HepG2 (cell line): Measurements from ENCODE around the gene HSPA4L. TPM values are rescaled to one million over a fixed set of nuclear protein-coding genes. Genes with fewer than 3 reads are reported as not detected.

Experiments
- ATAC-seq: fragments of 200-7000 bp; cut with Tn5 transposase; 3 replicates; pipeline ENCODE4 v1.9.1; 2020; ENCODE audit warnings: mild to moderate bottlenecking, moderate library complexity
- BruUV-seq: library from RNA; stranded (reverse); fragments of 400-500 nt; replicated peaks from 2 replicates; lab custom pipeline; 2021; lab: Mats Ljungman, UMichigan
- CTCF ChIA-PET: fragments of 300-600 bp; formaldehyde crosslinking; extraction: SDS; loops from one replicate; lab custom pipeline; 2021; ENCODE audit warnings: low total read pairs, inconsistent platforms, low intra/inter-chr PET ratio; lab: Yijun Ruan, JAX
- POLR2A ChIA-PET: fragments of 350-600 bp; sonication (Branson Sonifier 250); formaldehyde crosslinking; loops from one replicate; lab custom pipeline; 2020; ENCODE audit warnings: antibody characterized with exemption, inconsistent platforms; lab: Yijun Ruan, JAX
- DNase-seq: peaks from one replicate; pipeline ENCODE4 v3.0.0-alpha.2; 2015; ENCODE audit warnings: low spot score
- FAIRE-seq: peaks from 3 replicates; lab custom pipeline; 2011; peaks lifted over from hg19 to GRCh38; lab: Jason Lieb, UNC
- H2AFZ ChIP-seq: one replicate; pipeline ENCODE4 v1.6.1; 2011; ENCODE audit warnings: low read length, inconsistent platforms
- H3K27ac ChIP-seq: fragments of 300-600 bp; 3 replicates; pipeline ENCODE4 v1.8.0; 2011; ENCODE audit warnings: mixed run types, mild to moderate bottlenecking, mixed read lengths, low read length, inconsistent platforms; ENCODE audit not compliant: insufficient read depth; ENCODE audit errors: extremely low read length
- H3K27me3 ChIP-seq, 2 experiments: fragments of 200-600 bp in 1 of 2; 2 replicates in 1 of 2; 3 replicates in 1 of 2; pipeline versions ENCODE4 v1.6.0 to v1.8.0; 2011; ENCODE audit warnings: low read length in 2 of 2, mild to moderate bottlenecking in 2 of 2, moderate library complexity in 2 of 2, inconsistent platforms in 1 of 2; ENCODE audit not compliant: insufficient read depth in 2 of 2, control insufficient read depth in 1 of 2
- H3K36me3 ChIP-seq, 2 experiments: fragments of 200-600 bp in 1 of 2; replicated peaks in 1 of 2; 2 replicates in 1 of 2; 3 replicates in 1 of 2; pipeline versions ENCODE4 v1.5.1 to v1.8.0; 2011; ENCODE audit warnings: low read length in 2 of 2, inconsistent platforms in 1 of 2; ENCODE audit not compliant: insufficient read depth in 2 of 2, control insufficient read depth in 1 of 2
- H3K4me1 ChIP-seq: 2 replicates; pipeline ENCODE4 v1.5.1; 2012; ENCODE audit warnings: low read length, inconsistent platforms; ENCODE audit not compliant: insufficient read depth
- H3K4me2 ChIP-seq: 2 replicates; pipeline ENCODE4 v1.6.0; 2011; ENCODE audit warnings: low read depth, low read length, inconsistent platforms
- H3K4me3 ChIP-seq, 3 experiments: fragments of 200-600 bp in 1 of 3; sonication (generic), shearing (Covaris generic) in 1 of 3; replicated peaks in 1 of 3; 2 replicates each; pipeline ENCODE4 v1.5.1; 2011 to 2016; ENCODE audit warnings: low read length in 3 of 3, inconsistent platforms in 2 of 3, low read depth in 2 of 3, mild to moderate bottlenecking in 2 of 3, control low read depth in 1 of 3, mixed read lengths in 1 of 3; ENCODE audit not compliant: insufficient read depth in 1 of 3
- H3K79me2 ChIP-seq: one replicate; pipeline ENCODE4 v1.6.1; 2011; ENCODE audit warnings: low read length, inconsistent platforms; ENCODE audit not compliant: insufficient read depth
- H3K9ac ChIP-seq: 2 replicates; pipeline ENCODE4 v1.6.0; 2011; ENCODE audit warnings: mild to moderate bottlenecking, low read depth, low read length, inconsistent platforms; ENCODE audit not compliant: insufficient read depth
- H3K9me3 ChIP-seq: 2 replicates; pipeline ENCODE4 v1.5.1; 2012; ENCODE audit warnings: mild to moderate bottlenecking, low read length
- H4K20me1 ChIP-seq: 2 replicates; pipeline ENCODE4 v1.6.0; 2011; ENCODE audit warnings: inconsistent platforms, mild to moderate bottlenecking, low read length, moderate library complexity; ENCODE audit not compliant: insufficient read depth
- CEBPG ChIP-seq: IDR thresholded peaks from 2 replicates; pipeline ENCODE4 v1.6.1; 2016
- GMEB1 ChIP-seq: sonication (generic); formaldehyde crosslinking; IDR thresholded peaks from 2 replicates; pipeline ENCODE4 v1.5.1; 2020; ENCODE audit warnings: missing genetic modification reagents, mild to moderate bottlenecking, borderline replicate concordance
- IRX3 ChIP-seq: sonication (generic); formaldehyde crosslinking; IDR thresholded peaks from 2 replicates; pipeline ENCODE4 v1.8.1; 2023; ENCODE audit warnings: mild to moderate bottlenecking, low read depth, missing genetic modification reagents, borderline replicate concordance
- KMT2B ChIP-seq: IDR thresholded peaks from 2 replicates; pipeline ENCODE4 v1.6.1; 2016; ENCODE audit warnings: missing genetic modification reagents, missing compliant biosample characterization
- SALL2 ChIP-seq: sonication (generic); formaldehyde crosslinking; IDR thresholded peaks from 2 replicates; pipeline ENCODE4 v1.8.1; 2023; ENCODE audit warnings: mild to moderate bottlenecking, missing genetic modification reagents, inconsistent platforms
- SMC3 ChIP-seq: IDR thresholded peaks from 2 replicates; pipeline ENCODE4 v1.6.1; 2011; ENCODE audit warnings: low read length, improper control_type of control experiment
- SSRP1 ChIP-seq: IDR thresholded peaks from 2 replicates; pipeline ENCODE4 v1.6.1; 2016; ENCODE audit warnings: control low read depth
- THYN1 ChIP-seq: sonication (generic); formaldehyde crosslinking; IDR thresholded peaks from 2 replicates; pipeline ENCODE4 v1.8.1; 2023; ENCODE audit warnings: low read depth, mild to moderate bottlenecking, moderate library complexity, missing genetic modification reagents, borderline replicate concordance
- XBP1 ChIP-seq: sonication (generic); formaldehyde crosslinking; IDR thresholded peaks from 2 replicates; pipeline ENCODE4 v1.5.0; 2020; ENCODE audit warnings: missing genetic modification reagents
- ZNF142 ChIP-seq: sonication (generic); formaldehyde crosslinking; IDR thresholded peaks from 2 replicates; pipeline ENCODE4 v1.4.0; 2020; ENCODE audit warnings: missing genetic modification reagents
- ZNF264 ChIP-seq: sonication (generic); formaldehyde crosslinking; IDR thresholded peaks from 2 replicates; pipeline ENCODE4 v1.4.0; 2020; ENCODE audit warnings: missing genetic modification reagents
- ZNF275 ChIP-seq: sonication (generic); formaldehyde crosslinking; IDR thresholded peaks from 2 replicates; pipeline ENCODE4 v1.8.0; 2022; ENCODE audit warnings: missing genetic modification reagents, mild to moderate bottlenecking, inconsistent platforms, borderline replicate concordance
- ZNF598 ChIP-seq: sonication (generic); formaldehyde crosslinking; IDR thresholded peaks from 2 replicates; pipeline ENCODE4 v1.5.1; 2020; ENCODE audit warnings: mild to moderate bottlenecking, missing genetic modification reagents, borderline replicate concordance
- ZNF761 ChIP-seq: sonication (generic); formaldehyde crosslinking; conservative IDR thresholded peaks from 2 replicates; pipeline ENCODE4 v1.4.0; 2020; ENCODE audit warnings: mild to moderate bottlenecking, missing genetic modification reagents
- WGBS: methylation state at CpG from one replicate; pipeline ENCODE4 v1.1.6; 2017; ENCODE audit warnings: low lambda C conversion rate; 5-methylcytosine and 5-hydroxymethylcytosine counted together
- in situ Hi-C: cut with HindIII; loops from 2 replicates; pipeline ENCODE4 v1.10.0; 2017; ENCODE audit warnings: low pct_unique_long_range_greater_than_20kb; ENCODE audit not compliant: extremely low pct_ligation_motif_present
- intact Hi-C: fragments of 100-400 bp; cut with micrococcal nuclease; formaldehyde crosslinking; loops from one replicate; pipeline ENCODE4 v1.10.0; 2022; ENCODE audit not compliant: unreplicated experiment
- polyA plus RNA-seq, 8 experiments: library from polyadenylated mRNA; depleted of rRNA in 3 of 8; stranded (reverse) in 7 of 8; unstranded in 1 of 8; fragments of >200 nt; fragmentation: Illumina TruSeq in 4 of 8; extraction: Trizol in 4 of 8; gene quantifications; 2 replicates each; pipeline versions ENCODE4 v1.2.1 to v1.2.3, GENCODE V29; 2011 to 2016; ENCODE audit warnings: low read depth in 4 of 8, missing spikeins in 1 of 8, mixed read lengths in 1 of 8; ENCODE audit not compliant: insufficient read depth in 1 of 8
- total RNA-seq, 5 experiments: library from RNA; depleted of rRNA; stranded (reverse); fragments of >200 nt; fragmentation: Illumina TruSeq; extraction: Trizol; gene quantifications; 2 replicates each; pipeline ENCODE4 v1.2.3, GENCODE V29; 2016; ENCODE audit warnings: low read depth in 1 of 5

The HSPA4L gene
- total and polyA plus RNA-seq, 2 of the 13 experiments (the other 11 are each of a cell fraction or from before 2014, with no cell fraction given): 3.7 to 31.5 TPM

GRCh38 chr4:127783955-127784770 lies 2.0 kb downstream of the HSPA4L start (continued):
- TF ChIP-seq IRX3 (no peak), SALL2 (CRISPR knock-in tag) (no peak), GMEB1 (no peak), ZNF598 (CRISPR knock-in tag) (no peak), ZNF264 (CRISPR knock-in tag) (no peak), XBP1 (CRISPR knock-in tag) (no peak), KMT2B (CRISPR knock-in tag) (peak; percentile 60; the same call in 1 of the 2 replicates)

- Histone ChIP-seq H3K27me3 (no peaks in the 10 kb centered on the region), H3K79me2 (peaks cover 73% of the 10 kb centered on the region), H2AFZ (no peak overlapping the region), H3K4me1 (peaks cover 17% of the 10 kb centered on the region), H3K4me3 (no peak overlapping the region), H3K9ac (no peak overlapping the region), H3K9me3 (no peaks in the 10 kb centered on the region), H3K27ac (no peak overlapping the region), H3K4me2 (no peak overlapping the region), H4K20me1 (no peaks in the 10 kb centered on the region), H3K36me3 (no peaks in the 10 kb centered on the region)
- ATAC-seq (peak; percentile 97), FAIRE-seq (peak; percentile 59), DNase-seq (peak; percentile 40)
- CTCF ChIA-PET: interaction anchor here (1.5 kb wide), 1 partner anchor 183 kb away, joined by 5 read pairs; no protein-coding TSS in a partner anchor
- intact Hi-C loops: loop anchor here (1.0 to 10.0 kb wide), 3 partner anchors 96 to 183 kb away; partner anchors contain the start of genes ABHD18, MFSD8 and PLK4
- WGBS: 36% methylated on average over 2 of the region's 2 CpGs
- in situ Hi-C loops: no loop called here
- BruUV-seq: no TSS peak
- POLR2A ChIA-PET: no interaction called here
- TF ChIP-seq THYN1 (CRISPR knock-in tag) (no peak), CEBPG (CRISPR knock-in tag) (peak; percentile 59), ZNF761 (CRISPR knock-in tag) (no peak), SMC3 (peak; percentile 37; the same call in 1 of the 2 replicates), ZNF142 (CRISPR knock-in tag) (no peak), SSRP1 (CRISPR knock-in tag) (no peak), ZNF275 (CRISPR knock-in tag) (no peak)
Observed at GRCh38 chr4:127788517-127788916, 6.4 kb downstream of the HSPA4L start.
